GM12892 (cell line): ENCODE data around the gene ANKS1B.

Experiments used
- DNase-seq: peaks from one replicate; pipeline ENCODE4 v3.0.0; 2011; ENCODE audit not compliant: insufficient read length
- FAIRE-seq: peaks from 2 replicates; lab custom pipeline; 2011; peaks lifted over from hg19 to GRCh38; lab: Jason Lieb, UNC
- POLR2A ChIP-seq: IDR thresholded peaks from 2 replicates; pipeline ENCODE4 v1.6.1; 2011; ENCODE audit warnings: low read depth, low read length, control low read depth
- POLR2AphosphoS5 ChIP-seq: IDR thresholded peaks from 2 replicates; pipeline ENCODE4 v1.6.1; 2011; ENCODE audit warnings: low read depth, low read length, control low read depth
- TAF1 ChIP-seq: IDR thresholded peaks from 2 replicates; pipeline ENCODE4 v1.6.1; 2011; ENCODE audit warnings: low read depth, mild to moderate bottlenecking, control low read depth, low read length, borderline replicate concordance

ANKS1B gene

GRCh38 chr12:99704458-99704857, 280.3 kb downstream of the ANKS1B start:
- DNase-seq (no peak), FAIRE-seq (no peak)

GRCh38 chr12:99704036-99704435, 280.7 kb downstream of the ANKS1B start:
- FAIRE-seq (no peak), DNase-seq (no peak)
- TF ChIP-seq POLR2AphosphoS5 (no peak), POLR2A (no peak), TAF1 (no peak)

More at GRCh38 chr12:99704458-99704857, 280.3 kb downstream of the ANKS1B start:
- TF ChIP-seq POLR2AphosphoS5 (no peak), POLR2A (no peak), TAF1 (no peak)

- no peak for FAIRE-seq
- no peak for TF ChIP-seq POLR2A
- TF ChIP-seq POLR2AphosphoS5 = no peak
- TF ChIP-seq TAF1 = no peak
- DNase-seq = no peak
Observed at GRCh38 chr12:99700032-99700431, 284.7 kb downstream of the ANKS1B start.

GRCh38 chr12:99695050-99695449, 289.7 kb downstream of the ANKS1B start:
- TF ChIP-seq POLR2AphosphoS5 (no peak), TAF1 (no peak), POLR2A (no peak)
- FAIRE-seq = no peak
- DNase-seq = no peak

GRCh38 chr12:99686142-99686541, 298.6 kb downstream of the ANKS1B start:
- FAIRE-seq (no peak), DNase-seq (no peak)
- TF ChIP-seq POLR2AphosphoS5 (no peak), TAF1 (no peak), POLR2A (no peak)

GRCh38 chr12:99680276-99680675, 304.5 kb downstream of the ANKS1B start:
- no peak for DNase-seq
- no peak for FAIRE-seq
- TF ChIP-seq TAF1 (no peak), POLR2A (no peak), POLR2AphosphoS5 (no peak)

GRCh38 chr12:99670635-99671034, 314.1 kb downstream of the ANKS1B start:
- no peak for DNase-seq
- FAIRE-seq = no peak
- TF ChIP-seq POLR2AphosphoS5 (no peak), TAF1 (no peak), POLR2A (no peak)

GRCh38 chr12:99658671-99659349, 325.9 kb downstream of the ANKS1B start:
- DNase-seq (no peak), FAIRE-seq (no peak)
- no peak for TF ChIP-seq POLR2A
- TF ChIP-seq TAF1 = no peak

- FAIRE-seq = no peak
- TF ChIP-seq TAF1 (no peak), POLR2AphosphoS5 (no peak), POLR2A (no peak)
- no peak for DNase-seq
Observed at GRCh38 chr12:99649551-99649950, 335.2 kb downstream of the ANKS1B start.

GRCh38 chr12:99648183-99648582, 336.6 kb downstream of the ANKS1B start:
- TF ChIP-seq POLR2AphosphoS5 (no peak), POLR2A (no peak), TAF1 (no peak)
- no peak for FAIRE-seq

GRCh38 chr12:99647453-99647852, 337.3 kb downstream of the ANKS1B start, which contains the start of gene GARIN6:
GARIN6 (plus strand) TSS chr12:99647753; CDS start chr12:99648175, 422 bp downstream.
- FAIRE-seq (no peak), DNase-seq (no peak)
- TF ChIP-seq POLR2A (no peak), TAF1 (no peak), POLR2AphosphoS5 (no peak)

More at GRCh38 chr12:99648183-99648582, 336.6 kb downstream of the ANKS1B start:
- DNase-seq = no peak

- FAIRE-seq (no peak), DNase-seq (no peak)
- no peak for TF ChIP-seq TAF1
Observed at GRCh38 chr12:99644629-99645028, 340.1 kb downstream of the ANKS1B start.
